ENCODE results near the gene ATP11A. TPM values are rescaled to one million over a fixed set of nuclear protein-coding genes. Genes with fewer than 3 reads are reported as not detected.

The ATP11A gene
- total and polyA plus RNA-seq, 9 of the 15 experiments (the other 6 are each of a cell fraction or from before 2014, with no cell fraction given) = 0.38 to 34.2 (median 4.2) TPM

GRCh38 chr13:112699322-112699918, 9.6 kb downstream of the ATP11A start:
- BruUV-seq (replicated peaks) = no TSS peak
- H3K4me3 ChIP-seq = no peak overlapping the region
- H3K36me3 ChIP-seq (ENCODE audit: control insufficient read depth, insufficient read depth, low read length) = peaks cover 23% of the 10 kb centered on the region; the same call in 2 of the 3 replicates
- no peak for TF ChIP-seq MTA3 (IDR thresholded peaks at IDR 0.05; ENCODE audit: borderline replicate concordance)
- peak; percentile 38 for TF ChIP-seq ATF3 (IDR thresholded peaks at IDR 0.05)
- no peak for TF ChIP-seq ATF3 (CRISPR knock-in tag; conservative IDR thresholded peaks at IDR 0.05)
- 0 out of 2 replicates have a peak, but pooled peaks have one; percentile 22 for TF ChIP-seq L3MBTL2 (IDR thresholded peaks at IDR 0.05)
- peaks cover 36% of the 10 kb centered on the region for H4K20me1 ChIP-seq (replicated peaks; ENCODE audit: control insufficient read depth, insufficient read depth, low read length)
- in situ Hi-C loops (cut with MboI) = no loop called here
- intact Hi-C loops (cut with micrococcal nuclease) = no loop called here
- H3K4me2 ChIP-seq (ENCODE audit: insufficient read depth, low read length) = peak overlapping the region; percentile 17; the same call in 1 of the 2 replicates
- H3K27ac ChIP-seq (ENCODE audit: extremely low read depth, low read depth, low read length) = no peak overlapping the region
- ATAC-seq (peak; percentile 10; the same call in 1 of the 3 replicates), DNase-seq (ENCODE audit: extremely low read depth in 1 of 4, low spot score in 3 of 4) (no peak), FAIRE-seq (no peak)
- peaks cover 13% of the 10 kb centered on the region for H3K9me1 ChIP-seq (ENCODE audit: control insufficient read depth, insufficient read depth, low read length)
- peak overlapping the region in 1 of 2 experiments; percentile 71; a peak in 1 of 4 replicates for H3K9ac ChIP-seq (ENCODE audit: insufficient read depth in 1 of 2, low read depth in 2 of 2, low read length in 2 of 2)
- POLR2A ChIA-PET = interaction anchor here (2.0 kb wide), 1 partner anchor 10 kb away, joined by 6 read pairs; no protein-coding TSS in a partner anchor
- peaks cover 83% of the 10 kb centered on the region for H3K79me2 ChIP-seq (ENCODE audit: control insufficient read depth, insufficient read depth, low read length)
- WGBS (ENCODE audit: insufficient coverage, low coverage, missing lambda C conversion rate) = 55% methylated on average over 13 of the region's 13 CpGs
- no peaks in the 10 kb centered on the region for H3K9me3 ChIP-seq (replicated peaks; ENCODE audit: control insufficient read depth, insufficient read depth, low read depth, low read length)
- peaks cover 39 to 60% of the 10 kb centered on the region in 2 experiments for H3K4me1 ChIP-seq (replicated peaks in 1 of 2; ENCODE audit: control insufficient read depth in 2 of 2, insufficient read depth in 2 of 2, low read length in 2 of 2)
- CTCF ChIA-PET (ENCODE audit: low intra/inter-chr PET ratio) = no interaction called here
- no peaks in the 10 kb centered on the region for H3K27me3 ChIP-seq (ENCODE audit: control insufficient read depth in 2 of 2, insufficient read depth in 2 of 2, low read length in 2 of 2)
- H2AFZ ChIP-seq (ENCODE audit: low read depth, low read length) = no peak overlapping the region
